OCI-LY3 (cell line): ENCODE measurements around the gene SCGB1C2.
"Not testable (repeated sequence)": the region's sequence is repeated elsewhere in the genome, so short reads cannot be mapped to it uniquely, and the experiment has no call there.

Experiments
- CTCF ChIP-seq: fragments of 200-600, 300-600 bp; sonication (generic); IDR thresholded peaks from 2 replicates; pipeline ENCODE4 v1.5.1; 2014; ENCODE audit warnings: antibody characterized with exemption, low read length, low read depth
- EZH2phosphoT487 ChIP-seq: fragments of 200-600 bp; shearing (Covaris generic); IDR thresholded peaks from 2 replicates; pipeline ENCODE4 v1.6.1; 2018; ENCODE audit warnings: antibody characterized with exemption, mixed run types, low read depth

DNA sequence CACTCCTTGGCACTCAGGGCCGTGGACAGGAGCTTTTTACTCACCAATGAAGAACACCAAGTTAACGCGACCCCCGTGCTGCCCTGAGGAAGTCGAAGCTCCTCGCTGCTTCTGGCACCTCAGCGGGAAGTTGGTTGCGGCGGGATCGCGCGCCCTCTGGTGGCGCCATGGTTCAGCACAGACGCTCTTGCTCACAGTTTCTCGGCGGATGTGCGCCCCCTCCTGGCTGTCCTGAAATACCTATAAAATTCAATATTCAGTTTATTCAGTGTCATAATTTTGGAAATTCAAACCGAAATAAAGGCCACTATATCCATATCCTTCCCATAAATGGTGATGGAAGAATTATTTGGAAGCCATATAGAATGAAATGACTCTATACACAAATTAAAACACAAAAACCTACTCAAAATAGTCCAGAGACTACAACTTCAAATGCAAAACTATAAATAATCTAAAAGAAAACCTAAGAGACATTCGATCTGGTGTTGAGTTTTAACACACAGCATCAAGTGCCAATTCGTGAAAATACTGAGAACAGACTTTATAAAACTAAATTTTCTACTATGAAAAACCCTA is 18.9 kb upstream of the SCGB1C2 start:
- TF ChIP-seq CTCF = peak; percentile 36
- not testable (repeated sequence) for TF ChIP-seq EZH2phosphoT487
